ENCODE data around the gene PHC3. TPM values are rescaled to one million over a fixed set of nuclear protein-coding genes. Genes with fewer than 3 reads are reported as not detected.

PHC3 gene
- total and polyA plus RNA-seq, 3 donors from 2014 or later, result 24.8 to 96.1 (median 93.5) TPM

- TF ChIP-seq CTCF (IDR thresholded peaks at IDR 0.05) (no peak), POLR2A (IDR thresholded peaks at IDR 0.05) (no peak)
- H3K27me3 ChIP-seq, result no peaks in the 10 kb centered on the region
- H3K9me3 ChIP-seq, result no peaks in the 10 kb centered on the region
- H3K27ac ChIP-seq, result no peak overlapping the region
- intact Hi-C loops (cut with DNase I; ENCODE audit: low total_unique reads), result no loop called here
- DNase-seq, result no peak
- H3K4me1 ChIP-seq, result no peaks in the 10 kb centered on the region
- no peak overlapping the region for H3K4me3 ChIP-seq
- no peaks in the 10 kb centered on the region for H3K36me3 ChIP-seq (ENCODE audit: low read depth, missing control alignments)
- 23 to 28% methylated on average over 8 of the region's 8 CpGs for WGBS, 2 donors
These were observed 141.1 kb downstream of the PHC3 start for GRCh38 chr3:170040418-170040817.

GRCh38 chr3:170038434-170039110 lies 143.0 kb downstream of the PHC3 start:
- 6 to 21% methylated on average over 14 to 51 of the region's 51 CpGs for WGBS, 2 donors
- H3K4me3 ChIP-seq, result peak overlapping the region; percentile 62
- H3K27me3 ChIP-seq, result no peaks in the 10 kb centered on the region
- intact Hi-C loops (cut with DNase I; ENCODE audit: low total_unique reads), result no loop called here
- no peaks in the 10 kb centered on the region for H3K4me1 ChIP-seq
- no peak overlapping the region for H3K27ac ChIP-seq
- H3K9me3 ChIP-seq, result no peaks in the 10 kb centered on the region
- DNase-seq, result no peak
- TF ChIP-seq CTCF (IDR thresholded peaks at IDR 0.05) (no peak), POLR2A (IDR thresholded peaks at IDR 0.05) (no peak)
- no peaks in the 10 kb centered on the region for H3K36me3 ChIP-seq (ENCODE audit: low read depth, missing control alignments)

Small RNA genes within 50 kb of the gene (small RNA-seq; reads per million reads assigned to genes)
- 0 reads per million in 2 donors for gene RNU4-38P
- gene RNU6-315P, result 0 reads per million in 2 donors

Other genes with a start within 250 kb of the PHC3 start
- gene SEC62, start 214.9 kb downstream of the PHC3 start, total RNA-seq, result 10 to 100 TPM; 44.7 to 45.1 TPM
- gene SEC62, start 214.9 kb downstream of the PHC3 start, polyA plus RNA-seq (ENCODE audit: insufficient read depth, low read depth, low replicate concordance), result 23.2 TPM
- gene GPR160, start 143.7 kb downstream of the PHC3 start, total RNA-seq, result 1 to 10 TPM; 3.9 to 4.2 TPM
- gene GPR160, start 143.7 kb downstream of the PHC3 start, polyA plus RNA-seq (ENCODE audit: insufficient read depth, low read depth, low replicate concordance), result 10.4 TPM
- 100 to 1,000 TPM in 1 of 2 donors, 10 to 100 TPM in 1; 96.5 to 100 TPM for gene PRKCI, start 40.7 kb upstream of the PHC3 start, total RNA-seq
- 25.6 TPM for gene PRKCI, start 40.7 kb upstream of the PHC3 start, polyA plus RNA-seq (ENCODE audit: insufficient read depth, low read depth, low replicate concordance)
- gene SKIL, start 176.0 kb upstream of the PHC3 start, total RNA-seq, result 10 to 100 TPM; 47.4 to 53.6 TPM
- 19.1 TPM for gene SKIL, start 176.0 kb upstream of the PHC3 start, polyA plus RNA-seq (ENCODE audit: insufficient read depth, low read depth, low replicate concordance)
- gene CLDN11, start 237.1 kb upstream of the PHC3 start, total RNA-seq, result 1,000 to 10,000 TPM; 1,237 to 1,538 TPM
- gene CLDN11, start 237.1 kb upstream of the PHC3 start, polyA plus RNA-seq (ENCODE audit: insufficient read depth, low read depth, low replicate concordance), result 378 TPM